HG03159 (cell line): Measurements from ENCODE around the gene FBXW9.
"Not testable (repeated sequence)": the region's sequence is repeated elsewhere in the genome, so short reads cannot be mapped to it uniquely, and the experiment has no call there.

ENCODE experiments used
- ATAC-seq: cut with Tn5 transposase; IDR thresholded peaks from one replicate; pipeline ENCODE4 v1.9.1; 2021; ENCODE audit warnings: mild to moderate bottlenecking, moderate library complexity; ENCODE audit not compliant: unreplicated experiment

FBXW9 gene

DNA sequence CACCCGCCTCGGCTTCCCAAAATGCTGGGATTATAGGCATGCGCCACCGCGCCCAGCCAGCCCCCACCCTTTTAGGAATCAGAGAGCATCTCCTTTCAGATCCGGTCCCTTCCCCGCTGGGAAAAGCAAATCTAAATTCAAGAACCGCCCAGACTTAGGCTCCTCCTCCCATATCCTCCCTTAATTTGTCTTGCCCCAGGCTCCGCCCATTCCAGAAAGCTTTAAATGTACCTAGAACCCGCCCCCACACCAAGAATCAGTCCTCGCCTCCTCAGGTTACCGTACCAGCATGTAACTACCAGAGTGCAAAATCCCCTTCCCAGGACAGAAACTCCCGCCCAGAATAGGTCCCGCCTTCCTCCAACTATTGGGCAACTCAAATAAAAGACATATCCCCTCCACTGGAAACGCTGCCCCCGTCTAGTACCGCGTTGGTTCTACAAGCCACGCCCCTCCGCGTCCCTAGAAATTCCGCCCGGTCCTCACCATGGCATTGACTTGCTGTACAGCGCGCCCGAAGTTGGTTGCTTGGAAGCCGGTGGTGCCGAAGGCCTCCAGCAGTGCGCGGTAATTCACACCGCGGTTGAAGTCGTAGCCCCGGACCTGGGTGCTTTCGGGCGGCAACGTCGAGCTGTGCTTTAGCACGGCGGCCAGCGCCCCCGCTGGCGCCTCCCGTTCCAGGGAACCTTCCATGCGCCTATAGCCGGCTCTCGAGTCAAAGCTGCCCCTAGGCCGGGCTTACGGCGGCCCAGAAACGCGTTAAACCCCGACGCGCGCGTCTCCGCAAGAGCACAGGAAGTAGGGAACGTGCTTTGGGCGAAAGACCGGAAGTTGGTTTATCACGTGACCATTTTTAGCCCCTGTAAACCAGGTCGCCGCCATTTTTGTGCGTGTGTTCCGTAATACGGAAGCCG lies 15.1 kb downstream of the FBXW9 start, which contains the start of gene DHPS:
Gene DHPS (minus strand): TSS at position 807 of the 914 bp plus-strand sequence. CDS start 114 bp downstream, at position 693.
- peak; percentile 60 for ATAC-seq

DNA sequence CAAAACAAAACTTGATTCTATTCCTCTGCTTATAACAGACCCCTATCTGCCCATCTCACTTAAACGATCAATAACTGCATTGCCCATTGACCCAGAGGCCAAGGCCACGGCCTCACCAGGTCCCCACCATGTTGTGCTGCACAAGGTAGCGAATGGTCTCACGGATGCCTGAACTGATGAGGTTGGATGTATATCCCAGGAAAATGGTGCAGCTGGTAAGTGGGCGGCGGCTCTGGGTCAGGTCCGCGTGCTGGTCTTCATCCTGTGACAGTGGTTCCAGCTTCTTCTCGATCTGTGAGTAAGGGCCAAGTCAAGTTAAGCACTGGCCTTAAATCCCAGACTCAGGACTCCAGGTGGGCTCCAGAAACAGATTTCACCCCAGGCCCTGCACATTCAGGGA lies 16.4 kb downstream of the FBXW9 start:
- no peak for ATAC-seq

DNA sequence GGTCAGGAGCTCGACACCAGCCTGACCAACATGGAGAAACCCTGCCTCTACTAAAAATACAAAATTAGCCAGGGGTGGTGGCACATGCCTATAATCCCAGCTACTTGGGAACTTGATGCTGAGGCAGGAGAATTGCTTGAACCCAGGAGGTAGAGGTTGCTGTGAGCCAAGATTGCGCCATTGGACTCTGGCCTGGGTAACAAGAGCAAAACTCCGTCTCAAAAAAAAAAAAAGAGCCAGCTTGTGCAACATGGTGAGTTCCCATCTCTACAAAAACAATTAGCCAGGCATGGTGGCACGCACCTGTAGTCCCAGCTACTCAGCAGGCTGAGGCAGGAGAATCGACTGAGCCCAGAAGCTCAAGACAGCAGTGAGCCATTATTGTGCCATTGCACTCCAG lies 18.4 kb downstream of the FBXW9 start:
- not testable (repeated sequence) for ATAC-seq

DNA sequence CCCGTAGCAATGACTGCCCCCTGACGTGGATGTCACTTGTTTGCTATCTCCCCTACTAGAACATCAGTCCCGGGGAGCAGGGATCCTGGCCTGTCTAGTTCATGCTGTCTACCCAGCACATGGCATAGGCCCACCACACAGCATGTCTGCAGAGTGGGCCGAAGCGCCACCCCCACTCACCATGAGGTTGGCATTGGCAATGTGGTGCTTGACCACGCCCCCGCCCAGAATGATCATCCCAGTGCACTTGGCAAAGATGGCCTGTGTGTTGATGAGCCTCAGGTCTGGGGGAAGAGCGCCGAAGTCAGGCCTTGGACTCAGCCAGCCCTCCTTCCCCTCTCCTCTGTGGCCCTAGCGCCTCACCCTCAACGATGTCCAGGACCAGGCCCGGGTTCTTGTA lies 19.5 kb downstream of the FBXW9 start:
- ATAC-seq = no peak

DNA sequence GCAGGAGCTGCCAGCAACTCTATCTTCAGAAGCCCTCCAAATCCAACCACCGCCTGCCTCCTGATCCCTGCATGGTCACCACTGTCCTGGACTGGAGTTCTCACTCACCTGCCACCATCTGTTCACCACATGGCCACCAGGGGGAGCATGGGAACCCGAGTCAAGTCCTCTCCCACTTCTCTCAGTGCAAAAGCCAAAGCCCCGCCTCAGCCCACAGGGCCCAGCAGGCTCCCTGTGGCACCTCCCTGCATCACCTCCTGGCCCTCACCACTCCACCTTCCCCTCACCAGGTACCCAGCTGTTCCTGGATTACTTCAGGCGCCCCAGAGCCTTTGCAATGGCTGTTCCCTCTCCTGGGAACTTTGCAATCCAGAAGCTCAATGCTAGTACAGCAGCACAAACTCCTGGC lies 20.0 kb downstream of the FBXW9 start:
- ATAC-seq = no peak

GRCh38 chr19:12675940-12676339 lies 20.5 kb downstream of the FBXW9 start:
- ATAC-seq = no peak

- ATAC-seq = no peak
These were observed 21.0 kb downstream of the FBXW9 start for GRCh38 chr19:12675399-12675798.

GRCh38 chr19:12672744-12673143 lies 23.7 kb downstream of the FBXW9 start:
- ATAC-seq = no peak

- no peak for ATAC-seq
These were observed 26.1 kb downstream of the FBXW9 start for GRCh38 chr19:12670159-12670928.

GRCh38 chr19:12669270-12670158 lies 26.9 kb downstream of the FBXW9 start:
- ATAC-seq = no peak

DNA sequence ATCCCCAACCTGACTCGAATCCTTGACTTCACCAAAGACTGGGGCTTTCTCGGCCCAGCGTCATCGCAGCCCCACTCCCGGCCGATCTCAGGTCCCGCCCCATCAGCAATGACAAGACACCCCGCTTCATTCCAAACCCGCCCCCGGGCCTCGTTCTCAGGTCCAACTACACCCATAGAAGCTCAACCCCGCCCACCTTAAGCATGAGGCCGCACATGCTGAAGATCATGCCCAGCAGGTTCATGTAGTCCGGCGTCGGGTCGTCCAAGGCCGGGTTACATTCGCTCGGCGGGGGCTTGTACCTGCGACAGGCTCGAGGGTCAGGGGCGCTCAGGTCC lies 27.5 kb downstream of the FBXW9 start:
- no peak for ATAC-seq

DNA sequence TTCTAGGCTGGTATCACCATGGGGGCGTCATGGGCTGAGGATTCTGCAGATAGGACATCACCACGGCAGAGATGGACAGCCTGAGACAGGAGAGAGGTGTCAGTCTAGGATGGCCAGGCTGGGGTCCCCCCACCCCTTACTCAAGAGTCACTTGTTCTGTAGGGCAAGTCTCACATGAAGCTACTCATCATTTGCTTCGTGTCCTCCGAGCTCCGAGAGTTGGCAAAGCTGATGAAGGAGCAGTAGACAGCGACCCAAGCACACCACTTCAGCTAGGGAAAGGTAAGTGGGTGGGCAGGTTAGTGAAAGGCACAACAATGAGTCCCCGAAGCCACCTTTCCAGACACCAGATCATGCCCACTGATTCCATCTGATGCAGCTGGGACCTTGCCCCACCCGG lies 28.1 kb downstream of the FBXW9 start:
- no peak for ATAC-seq

DNA sequence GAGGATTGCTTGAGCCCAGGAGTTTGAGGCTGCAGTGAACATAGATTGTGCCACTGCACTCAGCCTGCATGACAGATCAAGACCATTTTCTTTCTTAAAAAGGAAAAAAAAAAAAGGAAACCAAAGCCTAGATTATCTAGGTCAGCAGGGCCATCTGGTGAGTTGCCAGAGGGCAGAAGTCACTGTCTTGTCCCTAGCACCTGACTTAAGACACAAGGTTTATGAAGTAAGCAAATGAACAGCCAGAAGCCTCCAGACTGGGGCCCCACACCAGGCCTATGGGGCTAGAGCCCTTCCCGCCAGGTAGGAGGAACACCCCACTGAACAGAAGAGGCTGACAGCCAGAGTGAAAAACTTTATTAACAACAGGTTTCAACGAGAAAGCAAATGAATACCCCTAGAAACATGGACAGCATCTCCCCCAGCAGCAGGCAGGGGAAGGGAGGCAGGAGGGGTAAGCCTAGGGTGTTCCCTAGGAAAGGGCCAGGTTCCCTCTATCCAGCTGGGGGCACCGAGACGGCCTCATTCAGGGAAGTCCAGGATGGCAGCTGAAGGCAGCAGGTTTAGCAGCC lies 28.6 kb downstream of the FBXW9 start:
- no peak for ATAC-seq

DNA sequence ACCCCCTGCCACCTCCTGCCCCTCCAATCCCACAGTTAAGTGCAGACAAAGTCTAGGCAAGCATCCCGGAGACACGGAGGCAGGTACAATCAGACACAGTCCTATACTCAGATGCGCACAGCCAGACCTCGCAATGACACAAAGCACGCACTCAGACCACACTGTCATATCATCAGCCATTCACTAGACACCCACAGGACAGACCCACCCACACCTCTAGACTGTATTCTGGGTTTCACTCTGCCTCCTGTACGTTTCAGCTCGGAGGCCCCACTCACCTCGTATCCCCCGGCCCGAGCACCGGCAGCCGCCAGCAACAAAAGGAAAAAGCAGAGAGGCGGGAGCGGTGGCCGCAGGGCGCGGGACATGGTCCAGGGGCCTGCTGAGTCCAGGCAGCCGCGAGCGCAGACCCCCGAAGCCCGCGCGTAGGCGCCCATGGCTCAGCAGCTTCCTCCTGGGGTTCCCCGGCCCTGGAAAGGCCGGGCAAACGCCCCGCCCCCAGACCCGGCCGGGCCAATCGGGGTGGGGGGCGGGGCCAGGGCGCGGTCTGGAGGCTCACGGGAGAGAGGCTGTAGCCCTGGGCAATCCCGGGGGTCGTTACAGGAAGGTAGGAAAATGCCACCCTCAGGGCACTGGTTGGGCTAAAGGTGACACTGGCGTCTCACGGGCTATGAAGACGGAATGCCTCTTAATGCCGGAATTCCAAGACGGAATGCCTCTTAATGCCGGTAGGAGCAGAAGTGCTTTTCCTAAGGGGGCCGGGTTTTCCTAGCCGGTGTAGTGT lies 30.0 kb downstream of the FBXW9 start, which contains the start of the genes MAN2B1 and WDR83:
Gene MAN2B1 (minus strand): TSS at position 478 of the 784 bp plus-strand sequence. CDS start 41 bp downstream, at position 437.
Gene WDR83 (plus strand): TSS at position 543 of the 784 bp plus-strand sequence. CDS start 2,984 bp downstream, outside the sequence.
- ATAC-seq = peak; percentile 35

GRCh38 chr19:12665671-12666264 lies 30.7 kb downstream of the FBXW9 start:
- no peak for ATAC-seq

DNA sequence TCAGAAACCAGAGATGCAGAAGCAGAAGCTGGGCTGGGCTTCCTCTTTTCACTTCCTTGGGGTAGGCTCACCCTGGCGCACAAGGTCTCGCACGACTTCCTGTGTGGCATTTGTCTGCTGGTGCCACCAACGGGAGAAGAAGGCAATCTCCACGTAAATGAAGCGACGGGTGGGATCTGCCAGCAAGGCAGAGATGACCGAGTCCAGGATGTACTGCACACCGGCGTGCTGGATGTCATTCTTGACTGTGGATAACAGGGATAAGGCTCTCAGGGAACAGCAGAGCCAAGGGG lies 31.2 kb downstream of the FBXW9 start:
- ATAC-seq = no peak

GRCh38 chr19:12664406-12665280 lies 31.8 kb downstream of the FBXW9 start:
- ATAC-seq = no peak

GRCh38 chr19:12660980-12661379 lies 35.5 kb downstream of the FBXW9 start:
- ATAC-seq = no peak
